Cortex of kidney (tissue), 1 donor: Measurements from ENCODE around the gene MGMT.

Source experiments
- DNase-seq: peaks from one replicate; lab custom pipeline; 2025; lab: John Stamatoyannopoulos, UW

Gene MGMT

GRCh38 chr10:129495256-129495655, 28.2 kb downstream of the MGMT start:
- DNase-seq, result no peak

GRCh38 chr10:129495698-129496097, 28.7 kb downstream of the MGMT start:
- DNase-seq, result no peak

- DNase-seq, result no peak
Observed at GRCh38 chr10:129497013-129497412, 30.0 kb downstream of the MGMT start.

- no peak for DNase-seq
Observed at GRCh38 chr10:129498680-129499079, 31.6 kb downstream of the MGMT start.

GRCh38 chr10:129500617-129501339, 33.7 kb downstream of the MGMT start:
- DNase-seq, result no peak

- DNase-seq, result no peak
Observed at GRCh38 chr10:129501652-129502436, 34.8 kb downstream of the MGMT start.

GRCh38 chr10:129502448-129502847, 35.4 kb downstream of the MGMT start:
- DNase-seq, result no peak

GRCh38 chr10:129505500-129506075, 38.5 kb downstream of the MGMT start:
- no peak for DNase-seq

GRCh38 chr10:129506101-129506797, 39.2 kb downstream of the MGMT start:
- DNase-seq, result no peak

- DNase-seq, result no peak
Observed at GRCh38 chr10:129507216-129507889, 40.3 kb downstream of the MGMT start.

- DNase-seq, result no peak
Observed at GRCh38 chr10:129509155-129509554, 42.1 kb downstream of the MGMT start.

- DNase-seq, result no peak
Observed at GRCh38 chr10:129509835-129510234, 42.8 kb downstream of the MGMT start.

GRCh38 chr10:129511086-129511485, 44.0 kb downstream of the MGMT start:
- DNase-seq, result no peak

GRCh38 chr10:129511758-129512157, 44.7 kb downstream of the MGMT start:
- DNase-seq, result no peak

GRCh38 chr10:129513312-129513711, 46.3 kb downstream of the MGMT start:
- DNase-seq, result no peak

GRCh38 chr10:129514568-129515451, 47.8 kb downstream of the MGMT start:
- no peak for DNase-seq

GRCh38 chr10:129516846-129517679, 50.0 kb downstream of the MGMT start:
- DNase-seq, result no peak

GRCh38 chr10:129517680-129518057, 50.6 kb downstream of the MGMT start:
- no peak for DNase-seq

- DNase-seq, result no peak
Observed at GRCh38 chr10:129518793-129519192, 51.8 kb downstream of the MGMT start.
